Measurements from ENCODE around the gene ACKR3. TPM values are rescaled to one million over a fixed set of nuclear protein-coding genes. Genes with fewer than 3 reads are reported as not detected.

Gene ACKR3
- total and polyA plus RNA-seq, 9 donors: 4.6 to 22.7 (median 7.9) TPM

- intact Hi-C loops (cut with DNase I): loop anchor here in 2 of 4 donors (5.0 kb wide), 2 partner anchors 68 to 212 kb away; no protein-coding TSS in a partner anchor
- Histone ChIP-seq H3K4me1 (ENCODE audit: insufficient read depth) (peaks cover 2% of the 10 kb centered on the region), H3K27ac (no peak overlapping the region), H3K27me3 (no peaks in the 10 kb centered on the region), H3K4me3 (no peak overlapping the region), H3K36me3 (no peaks in the 10 kb centered on the region), H3K9me3 (no peaks in the 10 kb centered on the region)
- TF ChIP-seq EP300 (IDR thresholded peaks at IDR 0.05): no peak
- TF ChIP-seq, protein P1, sequence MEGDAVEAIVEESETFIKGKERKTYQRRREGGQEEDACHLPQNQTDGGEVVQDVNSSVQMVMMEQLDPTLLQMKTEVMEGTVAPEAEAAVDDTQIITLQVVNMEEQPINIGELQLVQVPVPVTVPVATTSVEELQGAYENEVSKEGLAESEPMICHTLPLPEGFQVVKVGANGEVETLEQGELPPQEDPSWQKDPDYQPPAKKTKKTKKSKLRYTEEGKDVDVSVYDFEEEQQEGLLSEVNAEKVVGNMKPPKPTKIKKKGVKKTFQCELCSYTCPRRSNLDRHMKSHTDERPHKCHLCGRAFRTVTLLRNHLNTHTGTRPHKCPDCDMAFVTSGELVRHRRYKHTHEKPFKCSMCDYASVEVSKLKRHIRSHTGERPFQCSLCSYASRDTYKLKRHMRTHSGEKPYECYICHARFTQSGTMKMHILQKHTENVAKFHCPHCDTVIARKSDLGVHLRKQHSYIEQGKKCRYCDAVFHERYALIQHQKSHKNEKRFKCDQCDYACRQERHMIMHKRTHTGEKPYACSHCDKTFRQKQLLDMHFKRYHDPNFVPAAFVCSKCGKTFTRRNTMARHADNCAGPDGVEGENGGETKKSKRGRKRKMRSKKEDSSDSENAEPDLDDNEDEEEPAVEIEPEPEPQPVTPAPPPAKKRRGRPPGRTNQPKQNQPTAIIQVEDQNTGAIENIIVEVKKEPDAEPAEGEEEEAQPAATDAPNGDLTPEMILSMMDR (IDR thresholded peaks at IDR 0.05): no peak
- WGBS, 3 donors: 76 to 80% (median 79%) methylated on average over 18 of the region's 18 CpGs
- no peak for DNase-seq
Measured at GRCh38 chr2:236574424-236575145, 5.0 kb downstream of the ACKR3 start.

GRCh38 chr2:236575510-236575909 lies 5.9 kb downstream of the ACKR3 start:
- Histone ChIP-seq H3K4me3 (no peak overlapping the region), H3K27ac (no peak overlapping the region), H3K4me1 (ENCODE audit: insufficient read depth) (peaks cover 2% of the 10 kb centered on the region), H3K36me3 (no peaks in the 10 kb centered on the region), H3K9me3 (no peaks in the 10 kb centered on the region), H3K27me3 (no peaks in the 10 kb centered on the region)
- 87 to 94% (median 91%) methylated on average over 11 of the region's 11 CpGs for WGBS, 3 donors
- DNase-seq: no peak
- intact Hi-C loops (cut with DNase I): no loop called here
- TF ChIP-seq, protein P1 (IDR thresholded peaks at IDR 0.05): no peak
- TF ChIP-seq EP300 (IDR thresholded peaks at IDR 0.05): no peak
- TF ChIP-seq POLR2A (IDR thresholded peaks at IDR 0.05): no peak

- 87 to 90% (median 87%) methylated on average over 8 of the region's 8 CpGs for WGBS, 3 donors
- Histone ChIP-seq H3K4me3 (no peak overlapping the region), H3K36me3 (no peaks in the 10 kb centered on the region), H3K4me1 (ENCODE audit: insufficient read depth) (peaks cover 2% of the 10 kb centered on the region), H3K27ac (no peak overlapping the region), H3K9me3 (no peaks in the 10 kb centered on the region), H3K27me3 (no peaks in the 10 kb centered on the region)
- intact Hi-C loops (cut with DNase I): no loop called here
- DNase-seq: no peak
- TF ChIP-seq, protein P1 (IDR thresholded peaks at IDR 0.05): no peak
- TF ChIP-seq EP300 (IDR thresholded peaks at IDR 0.05): no peak
- TF ChIP-seq POLR2A (IDR thresholded peaks at IDR 0.05): no peak
Measured at GRCh38 chr2:236576087-236576486, 6.5 kb downstream of the ACKR3 start.

DNA sequence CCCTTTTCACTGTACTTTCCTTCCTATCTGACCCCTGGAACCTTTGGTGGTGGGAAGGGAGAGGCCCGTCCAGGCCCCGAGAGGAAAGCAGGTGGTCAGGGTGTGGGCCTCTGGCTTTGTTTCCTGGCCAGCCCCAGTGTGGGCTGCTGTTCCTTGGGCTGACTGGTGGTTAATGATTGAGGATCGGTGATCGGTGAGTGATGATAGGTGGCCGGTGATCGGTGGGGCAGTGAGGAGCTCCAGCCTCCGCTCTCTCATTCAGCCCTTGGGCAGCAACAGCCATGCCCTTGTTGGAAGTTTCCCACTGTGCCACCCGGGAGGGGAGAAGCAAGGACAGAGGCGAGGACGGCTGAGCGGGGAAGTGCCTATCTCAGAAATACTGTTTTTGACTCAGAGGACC lies 7.3 kb downstream of the ACKR3 start:
- intact Hi-C loops (cut with DNase I): no loop called here
- TF ChIP-seq, protein P1 (IDR thresholded peaks at IDR 0.05): no peak
- TF ChIP-seq POLR2A (IDR thresholded peaks at IDR 0.05): no peak
- TF ChIP-seq EP300 (IDR thresholded peaks at IDR 0.05): no peak
- no peaks in the 10 kb centered on the region for H3K9me3 ChIP-seq
- no peak overlapping the region for H3K27ac ChIP-seq
- H3K4me3 ChIP-seq: no peak overlapping the region
- no peaks in the 10 kb centered on the region for H3K27me3 ChIP-seq
- no peak for DNase-seq
- WGBS, 3 donors: 90 to 95% (median 93%) methylated on average over 11 of the region's 11 CpGs
- H3K36me3 ChIP-seq: no peaks in the 10 kb centered on the region
- H3K4me1 ChIP-seq (ENCODE audit: insufficient read depth): peaks cover 2% of the 10 kb centered on the region

Measured in ovary (tissue), 9 donors.